Measurements from ENCODE around the gene SOX8.

- TF ChIP-seq CTCF (IDR thresholded peaks at IDR 0.05), result no peak
- TF ChIP-seq POLR2A (IDR thresholded peaks at IDR 0.05), result no peak
These were observed 19.0 kb downstream of the SOX8 start for GRCh38 chr16:1000608-1001007.
